Mucosa of stomach (tissue), 1 donor: Measurements from ENCODE around the gene ADD1.

Experiments
- H3K27me3 ChIP-seq: one replicate; pipeline ENCODE4 v1.7.0; 2013; ENCODE audit warnings: mild to moderate bottlenecking, low read length; ENCODE audit not compliant: control insufficient read depth, insufficient read depth
- H3K36me3 ChIP-seq: one replicate; pipeline ENCODE4 v1.7.0; 2013; ENCODE audit warnings: low read length; ENCODE audit not compliant: control insufficient read depth, insufficient read depth
- H3K4me1 ChIP-seq: one replicate; pipeline ENCODE4 v1.7.0; 2013; ENCODE audit warnings: mild to moderate bottlenecking, low read length; ENCODE audit not compliant: control insufficient read depth, insufficient read depth
- H3K4me3 ChIP-seq: one replicate; pipeline ENCODE4 v1.7.0; 2013; ENCODE audit warnings: low read length
- H3K9ac ChIP-seq: one replicate; pipeline ENCODE4 v1.7.0; 2013; ENCODE audit warnings: mild to moderate bottlenecking, low read length, moderate library complexity
- H3K9me3 ChIP-seq: one replicate; pipeline ENCODE4 v1.7.0; 2013; ENCODE audit warnings: mild to moderate bottlenecking, low read length, moderate library complexity; ENCODE audit not compliant: control insufficient read depth
- donor health status: Pancreatic carcinoma.

ADD1 gene

DNA sequence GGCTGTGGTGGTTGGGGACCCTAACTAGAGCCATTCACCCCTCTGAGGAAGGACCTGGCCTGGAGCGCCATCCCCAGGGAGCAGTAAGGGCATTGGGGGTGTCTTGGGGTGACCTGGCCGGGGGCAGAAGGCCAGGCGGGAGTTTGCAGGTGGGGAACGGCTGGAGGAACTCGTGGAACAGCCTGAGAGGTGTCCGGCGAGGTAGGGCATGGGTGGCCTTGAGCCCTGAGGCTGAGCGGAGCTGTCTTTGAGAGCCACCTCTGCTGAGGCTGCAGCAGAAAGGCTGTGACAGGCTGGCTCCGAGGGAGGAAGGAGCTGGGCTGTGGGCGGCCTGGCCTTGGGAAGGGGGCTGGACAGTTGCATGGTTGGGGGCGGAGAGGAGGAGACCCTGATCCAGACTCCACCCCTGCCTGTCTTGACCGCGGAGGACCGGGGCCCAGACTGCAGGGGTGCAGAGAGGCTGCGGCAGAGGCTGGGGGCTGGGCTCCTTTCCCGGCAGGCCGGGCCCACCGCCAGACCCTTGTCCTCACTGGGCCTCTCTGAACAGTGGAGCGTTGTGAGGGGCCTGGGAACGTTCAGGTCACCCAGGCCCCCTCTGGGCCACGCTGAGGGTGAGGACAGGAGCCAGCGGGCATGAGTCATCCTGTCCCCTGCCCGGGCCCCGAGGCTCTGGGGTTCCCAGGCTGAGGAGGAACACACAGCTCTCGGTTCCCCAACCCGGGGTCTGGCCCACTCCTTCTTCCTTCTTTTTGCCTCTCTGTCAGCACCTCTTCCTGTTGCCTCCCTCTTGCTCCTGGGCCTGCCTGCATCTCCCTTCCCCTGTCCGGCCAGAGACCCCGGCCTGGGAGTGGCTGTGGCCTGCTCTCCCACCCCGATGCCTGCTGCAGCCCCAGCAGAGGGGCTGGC is 42.7 kb upstream of the ADD1 start:
- H3K27me3 ChIP-seq = no peaks in the 10 kb centered on the region
- no peak overlapping the region for H3K4me3 ChIP-seq
- H3K9ac ChIP-seq = peak overlapping the region; percentile 34
- no peaks in the 10 kb centered on the region for H3K9me3 ChIP-seq
- H3K36me3 ChIP-seq = no peaks in the 10 kb centered on the region
- peaks cover 93% of the 10 kb centered on the region for H3K4me1 ChIP-seq

DNA sequence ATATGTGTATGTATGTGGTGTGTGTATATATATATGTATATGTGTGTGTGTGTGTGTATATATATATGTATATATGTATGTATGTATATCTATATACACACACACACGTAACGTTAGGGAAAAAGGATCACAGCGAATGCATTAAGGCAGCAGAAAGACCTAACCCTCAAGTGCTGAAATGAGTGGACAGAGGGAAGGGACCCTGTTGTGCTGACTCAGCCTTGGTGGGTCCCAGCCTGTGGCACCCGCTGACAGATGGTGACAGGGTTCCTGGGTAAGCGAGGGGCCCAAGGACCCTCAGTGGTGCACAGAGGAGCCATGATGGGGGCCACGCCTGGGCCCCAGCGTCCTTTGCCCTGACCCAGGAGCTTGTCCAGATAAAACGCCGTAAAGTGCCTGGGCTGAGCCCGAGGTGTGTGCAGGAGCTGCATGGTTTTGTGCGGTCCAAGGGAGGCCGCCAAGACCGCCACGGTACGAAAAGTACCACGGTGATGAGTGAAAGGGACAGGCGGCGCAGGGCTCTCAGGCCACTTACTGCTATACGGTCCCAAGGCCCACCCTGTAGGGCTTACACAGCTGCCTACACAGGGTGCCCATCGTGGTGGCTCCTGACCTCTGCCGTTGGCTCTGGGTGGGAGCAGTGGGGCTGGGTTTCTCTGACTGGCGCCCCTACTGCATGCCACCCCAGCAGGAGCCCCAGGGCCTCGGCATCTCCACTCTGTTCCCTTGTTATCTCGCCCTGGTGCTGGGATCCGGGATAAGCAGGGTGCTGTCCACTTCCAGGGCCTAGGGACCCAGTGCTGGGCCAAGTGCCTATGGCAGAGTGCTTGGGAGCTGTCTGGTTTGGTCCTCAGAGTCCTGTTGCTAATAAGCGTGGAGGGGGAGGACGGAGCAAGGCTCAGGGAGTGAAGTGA is 40.8 kb upstream of the ADD1 start:
- Histone ChIP-seq H3K36me3 (no peaks in the 10 kb centered on the region), H3K9me3 (no peaks in the 10 kb centered on the region), H3K4me1 (peaks cover 93% of the 10 kb centered on the region), H3K9ac (no peak overlapping the region), H3K4me3 (no peak overlapping the region), H3K27me3 (no peaks in the 10 kb centered on the region)

DNA sequence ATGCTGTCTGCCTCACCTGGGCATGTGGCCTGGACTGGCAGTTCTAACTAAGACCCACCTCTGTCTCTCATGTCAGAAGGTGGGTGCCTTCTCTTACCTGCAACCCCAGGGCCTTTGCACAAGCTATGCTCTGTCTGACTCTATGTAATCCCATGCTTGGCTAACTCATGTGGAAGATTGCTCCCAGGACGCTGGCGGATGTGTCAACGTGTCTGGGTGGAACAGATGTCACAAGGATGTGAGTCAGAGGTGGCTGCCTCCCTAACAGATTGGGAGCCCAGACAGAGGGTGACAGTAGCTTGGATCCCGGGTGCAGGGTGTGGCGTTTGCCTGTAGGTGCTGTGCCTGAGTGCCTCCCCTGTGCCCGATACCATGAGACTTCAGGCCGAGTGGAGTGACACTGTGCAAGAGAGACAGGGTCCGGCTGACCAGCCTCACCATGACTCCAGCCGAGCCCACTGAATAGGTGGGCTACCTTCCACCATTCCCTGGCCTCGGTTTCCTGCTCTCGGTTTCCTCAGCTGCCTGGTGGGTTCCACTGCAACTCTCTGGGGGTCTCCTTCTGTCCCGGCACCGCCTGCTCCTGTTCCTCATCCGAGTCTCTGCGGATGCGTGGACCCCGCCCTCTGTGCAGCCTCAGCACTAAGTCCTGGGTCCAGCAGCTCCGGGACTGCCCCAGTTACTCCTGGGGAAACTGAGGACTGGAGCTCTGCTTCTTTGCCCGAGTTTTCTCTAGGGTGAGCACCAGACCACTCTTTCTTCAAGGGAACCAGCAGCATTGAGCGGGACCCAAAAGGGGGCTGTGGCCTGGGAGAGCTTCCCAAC is 39.8 kb upstream of the ADD1 start:
- Histone ChIP-seq H3K27me3 (no peaks in the 10 kb centered on the region), H3K9ac (no peak overlapping the region), H3K36me3 (no peaks in the 10 kb centered on the region), H3K4me1 (peaks cover 89% of the 10 kb centered on the region), H3K4me3 (no peak overlapping the region), H3K9me3 (no peaks in the 10 kb centered on the region)

DNA sequence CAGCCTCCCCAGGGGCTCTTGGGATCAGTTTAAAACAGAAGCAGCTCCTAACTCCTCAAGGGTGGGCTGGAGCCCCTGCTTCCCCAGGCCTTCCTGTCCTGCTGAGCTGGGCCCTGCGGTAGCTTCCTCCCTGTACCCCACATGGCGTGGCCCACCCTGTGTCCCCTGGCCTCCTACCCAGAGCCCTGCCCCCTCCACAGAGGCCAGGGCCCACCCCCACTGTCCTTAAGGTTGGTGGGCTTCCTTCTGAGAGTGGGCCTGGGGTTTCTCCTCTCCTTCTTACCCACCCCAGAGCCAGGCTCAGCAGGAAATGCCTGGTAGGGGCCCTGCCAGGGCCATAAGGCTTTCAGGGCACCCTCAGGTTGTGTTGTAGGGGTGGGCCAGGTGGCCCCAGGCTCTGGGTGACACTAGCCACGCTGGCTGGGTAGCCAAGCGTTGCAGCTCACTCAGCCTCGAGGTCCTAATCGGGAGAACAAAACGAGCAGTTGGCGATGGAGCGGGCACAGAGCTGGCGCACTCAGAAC is 39.1 kb upstream of the ADD1 start:
- Histone ChIP-seq H3K4me1 (peaks cover 86% of the 10 kb centered on the region), H3K27me3 (no peaks in the 10 kb centered on the region), H3K36me3 (no peaks in the 10 kb centered on the region), H3K9ac (no peak overlapping the region), H3K9me3 (no peaks in the 10 kb centered on the region), H3K4me3 (no peak overlapping the region)

DNA sequence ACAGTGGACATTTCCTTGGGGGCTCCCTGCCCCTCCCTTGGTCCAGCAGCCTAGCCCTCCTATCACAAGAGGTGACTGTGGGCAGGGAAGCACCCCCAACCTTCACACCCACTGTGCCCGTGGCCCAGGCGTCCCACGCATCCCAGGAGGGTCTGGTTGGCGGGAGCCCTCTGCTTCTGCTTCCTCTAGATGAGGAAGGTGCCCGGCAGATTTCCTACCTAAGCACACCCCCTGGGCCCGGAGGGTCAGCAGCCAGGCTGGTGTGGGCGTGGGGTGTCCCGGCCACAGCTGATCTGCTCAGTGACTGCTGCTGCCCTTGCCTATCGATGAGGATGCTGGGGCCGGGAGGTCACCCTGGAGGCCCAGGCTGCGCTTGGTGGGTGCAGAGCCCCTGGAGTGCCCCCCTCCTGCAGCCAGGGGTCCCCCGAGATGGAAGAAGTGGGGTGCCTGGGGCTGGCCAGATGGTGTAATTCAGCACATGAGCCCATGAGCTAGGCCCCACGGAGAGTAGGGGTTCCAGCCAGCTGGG is 38.6 kb upstream of the ADD1 start:
- H3K9ac ChIP-seq = peak overlapping the region; percentile 54

DNA sequence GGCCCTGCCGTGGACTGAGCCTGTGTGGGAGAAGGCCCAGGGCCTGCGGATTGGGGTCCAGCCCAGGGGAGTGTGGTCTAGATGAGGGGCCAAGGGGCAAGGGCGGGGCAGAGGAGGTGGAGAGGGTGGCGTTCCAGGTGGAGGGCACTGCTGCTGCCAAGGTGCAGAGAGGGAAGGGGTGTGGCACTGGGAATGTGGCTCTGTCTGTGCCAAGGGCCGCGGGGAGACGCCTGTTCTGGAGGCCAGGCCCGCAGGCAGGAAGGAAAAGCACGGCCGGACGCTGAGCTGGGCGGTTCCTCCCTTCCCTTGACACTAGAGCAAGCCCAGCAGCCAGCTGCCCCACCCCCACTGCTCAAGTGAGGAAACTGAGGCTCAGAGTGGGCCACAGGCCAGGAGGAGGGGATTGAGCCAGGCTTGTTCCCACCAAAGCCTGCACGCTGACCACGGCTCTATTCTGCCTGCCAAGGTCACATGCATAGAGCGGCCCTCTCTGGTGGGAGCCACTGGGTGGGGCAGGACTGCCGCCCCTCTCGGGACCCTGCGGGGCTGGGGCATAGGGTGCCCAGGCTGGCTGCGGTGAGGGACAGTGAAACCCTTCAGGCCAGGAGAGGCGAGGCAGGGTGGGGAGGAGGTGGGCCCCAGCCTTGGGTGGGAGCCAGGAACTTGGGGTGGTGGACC is 37.8 kb upstream of the ADD1 start:
- Histone ChIP-seq H3K9me3 (no peaks in the 10 kb centered on the region), H3K27me3 (no peaks in the 10 kb centered on the region), H3K4me3 (no peak overlapping the region), H3K36me3 (no peaks in the 10 kb centered on the region), H3K9ac (peak overlapping the region; percentile 54), H3K4me1 (peaks cover 86% of the 10 kb centered on the region)

More for the DNA sequence above, 38.6 kb upstream of the ADD1 start:
- Histone ChIP-seq H3K4me3 (no peak overlapping the region), H3K9me3 (no peaks in the 10 kb centered on the region), H3K36me3 (no peaks in the 10 kb centered on the region), H3K27me3 (no peaks in the 10 kb centered on the region), H3K4me1 (peaks cover 86% of the 10 kb centered on the region)

DNA sequence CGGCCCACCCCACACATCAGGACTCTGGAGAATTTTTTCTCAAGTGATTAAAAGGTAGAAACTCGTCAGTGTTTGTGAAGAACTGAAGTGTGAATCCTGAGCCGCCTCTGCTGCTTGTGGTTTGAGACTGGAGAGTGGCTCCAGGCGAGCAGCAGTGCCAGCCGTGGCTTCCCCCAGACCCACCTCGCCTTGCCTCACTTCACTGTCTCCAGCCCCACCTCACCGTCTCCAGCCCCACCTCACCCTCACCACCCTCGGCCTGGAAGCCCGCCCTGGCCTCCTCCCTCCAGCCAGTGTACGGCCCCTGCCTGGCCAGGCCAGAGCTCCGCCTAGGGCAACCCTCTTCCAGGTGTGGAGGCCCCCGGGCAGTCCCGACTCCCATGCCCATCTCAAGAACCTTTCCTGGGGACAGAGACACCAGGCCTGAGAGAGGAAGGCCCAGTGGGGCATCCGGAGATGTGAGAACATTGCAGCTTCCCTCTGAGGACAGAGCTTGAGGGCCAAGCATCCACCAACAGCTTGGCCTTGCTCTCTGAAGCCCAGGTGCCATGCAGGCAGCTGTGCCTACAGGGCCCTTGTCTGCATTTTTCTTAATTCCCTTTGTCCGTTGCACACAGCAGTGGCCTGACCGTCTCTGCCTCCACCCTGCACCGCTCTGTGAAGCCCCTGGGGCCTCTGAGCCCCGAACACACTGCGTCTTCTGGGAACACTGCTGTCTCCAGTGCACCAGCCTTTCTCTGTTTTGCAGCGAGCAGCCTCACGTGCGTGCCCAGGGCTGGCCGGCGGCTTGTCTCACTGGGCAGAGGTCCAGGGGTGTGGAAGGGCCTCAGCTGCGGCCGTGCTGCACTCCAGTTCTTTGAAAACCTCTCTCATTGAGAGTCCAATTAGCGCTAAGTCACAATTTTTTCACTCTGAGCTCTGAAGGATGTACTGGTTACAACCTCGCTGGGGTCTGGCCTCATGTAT is 37.0 kb upstream of the ADD1 start:
- H3K9ac ChIP-seq = peak overlapping the region; percentile 54
- H3K27me3 ChIP-seq = no peaks in the 10 kb centered on the region
- no peaks in the 10 kb centered on the region for H3K36me3 ChIP-seq
- H3K4me3 ChIP-seq = no peak overlapping the region
- H3K9me3 ChIP-seq = no peaks in the 10 kb centered on the region
- peaks cover 86% of the 10 kb centered on the region for H3K4me1 ChIP-seq

DNA sequence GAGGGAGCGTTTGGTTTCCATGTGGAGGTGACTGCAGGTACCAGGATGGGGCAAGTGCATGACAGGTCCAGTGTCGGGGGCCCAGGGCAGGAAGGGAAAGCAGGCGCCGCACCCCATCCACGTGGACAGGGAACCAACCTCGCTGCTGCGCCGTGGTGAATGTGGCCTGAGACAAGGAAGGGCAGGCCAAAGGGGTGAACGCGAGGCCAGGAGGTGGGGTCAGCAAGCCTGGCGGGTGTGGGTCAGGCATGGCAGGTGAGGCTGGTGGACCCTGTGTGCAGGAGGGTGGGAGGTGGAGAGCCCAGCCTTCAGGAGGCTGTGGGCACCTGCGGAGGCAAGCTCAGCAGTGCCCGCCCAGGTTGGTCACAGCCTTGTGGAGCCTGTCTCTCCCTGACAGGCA is 36.1 kb upstream of the ADD1 start:
- H3K9ac ChIP-seq = no peak overlapping the region
- no peaks in the 10 kb centered on the region for H3K27me3 ChIP-seq
- H3K4me3 ChIP-seq = no peak overlapping the region
- H3K9me3 ChIP-seq = no peaks in the 10 kb centered on the region
- peaks cover 90% of the 10 kb centered on the region for H3K4me1 ChIP-seq
- no peaks in the 10 kb centered on the region for H3K36me3 ChIP-seq

DNA sequence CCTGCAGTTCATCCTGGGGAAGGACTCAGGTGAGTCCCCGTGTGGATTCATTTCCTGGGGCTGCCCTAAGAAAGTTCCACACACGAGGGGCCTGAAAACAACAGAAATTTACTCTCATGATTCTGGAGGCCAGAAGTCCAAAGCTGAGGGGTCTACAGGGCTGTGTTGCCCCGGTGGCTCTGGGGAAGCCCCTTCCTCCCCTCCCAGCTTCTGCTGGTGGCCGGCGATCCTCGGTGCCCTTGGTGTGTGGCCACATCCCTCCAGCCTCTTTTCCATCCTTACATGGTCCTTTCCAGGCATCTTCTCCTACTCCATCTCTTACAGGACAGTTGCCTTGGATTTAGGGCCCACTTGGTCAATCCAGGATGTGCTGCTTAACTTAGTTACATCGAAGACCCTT is 35.6 kb upstream of the ADD1 start:
- H3K36me3 ChIP-seq = no peaks in the 10 kb centered on the region
- H3K9ac ChIP-seq = no peak overlapping the region
- H3K9me3 ChIP-seq = no peaks in the 10 kb centered on the region
- no peak overlapping the region for H3K4me3 ChIP-seq
- H3K4me1 ChIP-seq = peaks cover 89% of the 10 kb centered on the region
- no peaks in the 10 kb centered on the region for H3K27me3 ChIP-seq

DNA sequence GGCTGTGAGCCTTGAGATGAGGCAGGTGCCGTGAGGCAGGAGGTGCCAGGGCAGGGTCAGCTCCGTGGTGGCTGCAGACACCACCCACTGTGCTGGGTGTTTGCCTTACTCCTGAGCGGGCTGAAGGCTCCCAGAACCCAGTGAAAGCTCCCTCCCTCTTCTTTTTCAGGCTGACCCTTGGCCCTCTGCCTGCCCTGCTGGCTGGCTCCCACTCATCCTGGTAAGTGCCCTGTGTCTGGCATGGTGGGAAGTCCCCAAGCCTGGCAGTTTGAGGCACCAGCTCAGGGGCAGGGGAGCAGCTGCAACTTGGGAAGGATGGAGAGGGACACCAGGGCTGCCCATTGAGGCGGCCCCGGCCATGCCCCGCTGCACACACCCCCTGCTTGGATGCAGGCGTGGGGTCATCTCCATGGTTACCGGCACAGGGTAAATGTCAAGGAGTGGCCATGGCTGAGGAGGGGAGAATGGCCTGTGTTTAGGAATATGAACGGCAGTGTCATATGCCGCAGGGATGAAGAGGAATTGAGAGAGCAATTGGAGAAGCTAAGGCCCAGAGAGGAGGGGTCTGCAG is 33.9 kb upstream of the ADD1 start:
- peaks cover 81% of the 10 kb centered on the region for H3K4me1 ChIP-seq
- peak overlapping the region; percentile 4 for H3K9ac ChIP-seq

More for the DNA sequence above, 33.9 kb upstream of the ADD1 start:
- H3K4me3 ChIP-seq = no peak overlapping the region
- no peaks in the 10 kb centered on the region for H3K36me3 ChIP-seq
- H3K9me3 ChIP-seq = no peaks in the 10 kb centered on the region
- no peaks in the 10 kb centered on the region for H3K27me3 ChIP-seq
